ENCODE data around the gene THSD4. TPM values are rescaled to one million over a fixed set of nuclear protein-coding genes. Genes with fewer than 3 reads are reported as not detected.

The THSD4 gene
- total RNA-seq, 1 experiment from 2014 or later = 29.0 TPM

DNA sequence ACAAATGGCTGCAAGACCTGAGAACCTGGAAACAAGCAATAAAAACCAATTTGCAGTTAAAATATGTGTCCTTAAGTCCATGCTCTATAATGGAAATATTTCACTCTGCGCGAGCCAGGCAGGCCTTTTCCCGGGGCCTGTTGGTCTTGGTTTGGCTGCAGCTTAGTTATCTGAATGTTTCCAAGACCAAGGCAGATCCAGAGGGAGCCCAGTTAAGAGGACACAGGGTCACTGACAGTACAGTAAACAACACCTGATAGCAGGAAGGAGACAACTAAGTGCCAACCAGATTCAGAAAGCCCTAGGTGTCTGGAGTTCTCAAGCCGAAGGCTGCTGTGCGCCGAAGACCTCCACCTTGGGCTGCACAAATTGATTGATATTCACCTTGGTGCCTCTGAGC lies 32.8 kb downstream of the THSD4 start:
- ChIA-PET POLR2A (ENCODE audit: unreplicated experiment) (no interaction called here), CTCF (no interaction called here)
- peaks cover 9% of the 10 kb centered on the region; the same call in 1 of the 2 replicates for H3K79me2 ChIP-seq (ENCODE audit: low read length)
- TF ChIP-seq, protein P1, sequence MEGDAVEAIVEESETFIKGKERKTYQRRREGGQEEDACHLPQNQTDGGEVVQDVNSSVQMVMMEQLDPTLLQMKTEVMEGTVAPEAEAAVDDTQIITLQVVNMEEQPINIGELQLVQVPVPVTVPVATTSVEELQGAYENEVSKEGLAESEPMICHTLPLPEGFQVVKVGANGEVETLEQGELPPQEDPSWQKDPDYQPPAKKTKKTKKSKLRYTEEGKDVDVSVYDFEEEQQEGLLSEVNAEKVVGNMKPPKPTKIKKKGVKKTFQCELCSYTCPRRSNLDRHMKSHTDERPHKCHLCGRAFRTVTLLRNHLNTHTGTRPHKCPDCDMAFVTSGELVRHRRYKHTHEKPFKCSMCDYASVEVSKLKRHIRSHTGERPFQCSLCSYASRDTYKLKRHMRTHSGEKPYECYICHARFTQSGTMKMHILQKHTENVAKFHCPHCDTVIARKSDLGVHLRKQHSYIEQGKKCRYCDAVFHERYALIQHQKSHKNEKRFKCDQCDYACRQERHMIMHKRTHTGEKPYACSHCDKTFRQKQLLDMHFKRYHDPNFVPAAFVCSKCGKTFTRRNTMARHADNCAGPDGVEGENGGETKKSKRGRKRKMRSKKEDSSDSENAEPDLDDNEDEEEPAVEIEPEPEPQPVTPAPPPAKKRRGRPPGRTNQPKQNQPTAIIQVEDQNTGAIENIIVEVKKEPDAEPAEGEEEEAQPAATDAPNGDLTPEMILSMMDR (conservative IDR thresholded peaks at IDR 0.05; ENCODE audit: low read depth, low read length) = no peak
- no peak for TF ChIP-seq EZH2phosphoT487 (IDR thresholded peaks at IDR 0.05; ENCODE audit: borderline replicate concordance, low read length)
- no peak for TF ChIP-seq EZH2 (IDR thresholded peaks at IDR 0.05; ENCODE audit: low read length, unreplicated experiment)
- ATAC-seq (no peak), DNase-seq (no peak)
- no peaks in the 10 kb centered on the region for H3K27me3 ChIP-seq (ENCODE audit: low read length)
- peaks cover 12% of the 10 kb centered on the region for H3K4me1 ChIP-seq (ENCODE audit: insufficient read depth, low read length)
- no peaks in the 10 kb centered on the region for H3K9me3 ChIP-seq (ENCODE audit: low read length)
- no peak overlapping the region for H3K9ac ChIP-seq (ENCODE audit: low read length)
- peaks cover 15% of the 10 kb centered on the region for H3K36me3 ChIP-seq (ENCODE audit: low read depth, low read length)
- intact Hi-C loops (cut with micrococcal nuclease) = no loop called here
- H3F3A ChIP-seq (ENCODE audit: low read length, unreplicated experiment) = no peaks in the 10 kb centered on the region
- H3K27ac ChIP-seq (ENCODE audit: low read length) = no peak overlapping the region
- BruUV-seq (replicated peaks) = no TSS peak
- H2AFZ ChIP-seq (ENCODE audit: low read length) = no peak overlapping the region
- H4K20me1 ChIP-seq (ENCODE audit: low read length) = no peaks in the 10 kb centered on the region
- no peaks in the 10 kb centered on the region for H3K9me2 ChIP-seq (replicated peaks; ENCODE audit: low read length)
- H3K4me2 ChIP-seq (ENCODE audit: low read length) = no peak overlapping the region
- H3K4me3 ChIP-seq (ENCODE audit: low read length) = no peak overlapping the region

- Histone ChIP-seq H2AFZ (ENCODE audit: low read length) (no peak overlapping the region), H3K4me3 (ENCODE audit: low read length) (no peak overlapping the region), H3K4me1 (ENCODE audit: insufficient read depth, low read length) (peaks cover 9% of the 10 kb centered on the region), H3K27ac (ENCODE audit: low read length) (no peak overlapping the region), H3K27me3 (ENCODE audit: low read length) (no peaks in the 10 kb centered on the region), H3K9me3 (ENCODE audit: low read length) (no peaks in the 10 kb centered on the region), H3K4me2 (ENCODE audit: low read length) (no peak overlapping the region), H4K20me1 (ENCODE audit: low read length) (no peaks in the 10 kb centered on the region), H3K36me3 (ENCODE audit: low read depth, low read length) (peaks cover 16% of the 10 kb centered on the region), H3K79me2 (ENCODE audit: low read length) (peaks cover 9% of the 10 kb centered on the region; the same call in 1 of the 2 replicates), H3K9me2 (replicated peaks; ENCODE audit: low read length) (no peaks in the 10 kb centered on the region), H3F3A (ENCODE audit: low read length, unreplicated experiment) (no peaks in the 10 kb centered on the region), H3K9ac (ENCODE audit: low read length) (no peak overlapping the region)
- ATAC-seq (no peak), DNase-seq (no peak)
- intact Hi-C loops (cut with micrococcal nuclease) = no loop called here
- BruUV-seq (replicated peaks) = no TSS peak
- CTCF ChIA-PET = no interaction called here
- no peak for TF ChIP-seq EZH2phosphoT487 (IDR thresholded peaks at IDR 0.05; ENCODE audit: borderline replicate concordance, low read length)
- TF ChIP-seq EZH2 (IDR thresholded peaks at IDR 0.05; ENCODE audit: low read length, unreplicated experiment) = no peak
- TF ChIP-seq, protein P1 (conservative IDR thresholded peaks at IDR 0.05; ENCODE audit: low read depth, low read length) = no peak
- POLR2A ChIA-PET (ENCODE audit: unreplicated experiment) = no interaction called here
These were observed 34.6 kb downstream of the THSD4 start for GRCh38 chr15:71149646-71150557.

DNA sequence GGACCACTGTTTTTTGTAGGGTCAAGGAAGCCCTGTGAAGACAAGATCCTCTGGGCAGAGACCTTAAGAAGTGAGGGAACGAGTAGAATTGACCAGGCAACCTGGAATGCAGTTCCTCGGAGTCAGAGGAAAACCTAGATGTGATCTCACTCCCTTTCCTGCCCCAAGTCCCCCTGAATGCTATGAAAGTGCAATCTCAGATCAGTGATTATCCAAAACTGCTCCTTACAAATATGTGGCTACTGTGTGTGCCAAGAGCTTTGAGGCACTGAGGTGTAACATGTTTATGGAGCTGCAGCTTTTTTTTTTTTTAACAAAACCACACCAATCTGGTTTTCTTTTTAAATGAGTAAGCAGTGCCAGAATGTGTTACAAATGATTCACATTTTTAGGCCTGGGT lies 35.8 kb downstream of the THSD4 start:
- Histone ChIP-seq H3K4me1 (ENCODE audit: insufficient read depth, low read length) (peaks cover 5% of the 10 kb centered on the region; the same call in 1 of the 2 replicates), H3K36me3 (ENCODE audit: low read depth, low read length) (peaks cover 25% of the 10 kb centered on the region), H3K4me3 (ENCODE audit: low read length) (no peak overlapping the region), H3K9me3 (ENCODE audit: low read length) (no peaks in the 10 kb centered on the region), H3K4me2 (ENCODE audit: low read length) (no peak overlapping the region), H2AFZ (ENCODE audit: low read length) (no peak overlapping the region), H3K27me3 (ENCODE audit: low read length) (no peaks in the 10 kb centered on the region), H3K9ac (ENCODE audit: low read length) (no peak overlapping the region), H4K20me1 (ENCODE audit: low read length) (no peaks in the 10 kb centered on the region), H3K79me2 (ENCODE audit: low read length) (peaks cover 9% of the 10 kb centered on the region; the same call in 1 of the 2 replicates), H3F3A (ENCODE audit: low read length, unreplicated experiment) (no peaks in the 10 kb centered on the region), H3K9me2 (replicated peaks; ENCODE audit: low read length) (no peaks in the 10 kb centered on the region), H3K27ac (ENCODE audit: low read length) (no peak overlapping the region)
- BruUV-seq (replicated peaks) = no TSS peak
- intact Hi-C loops (cut with micrococcal nuclease) = no loop called here
- ATAC-seq = no peak
- DNase-seq = no peak
- ChIA-PET POLR2A (ENCODE audit: unreplicated experiment) (interaction anchor here (0.6 kb wide), 1 partner anchor 1075 kb away, joined by 5 read pairs; no protein-coding TSS in a partner anchor), CTCF (no interaction called here)
- TF ChIP-seq, protein P1 (conservative IDR thresholded peaks at IDR 0.05; ENCODE audit: low read depth, low read length) = no peak
- no peak for TF ChIP-seq EZH2 (IDR thresholded peaks at IDR 0.05; ENCODE audit: low read length, unreplicated experiment)
- TF ChIP-seq EZH2phosphoT487 (IDR thresholded peaks at IDR 0.05; ENCODE audit: borderline replicate concordance, low read length) = no peak
